GM21723 (cell line): Measurements from ENCODE around the gene SMIM35.
"Not testable (repeated sequence)": the region's sequence is repeated elsewhere in the genome, so short reads cannot be mapped to it uniquely, and the experiment has no call there.

Experiments
- ATAC-seq: cut with Tn5 transposase; IDR thresholded peaks from one replicate; pipeline ENCODE4 v1.9.1; 2021; ENCODE audit warnings: mild to moderate bottlenecking, moderate library complexity; ENCODE audit not compliant: unreplicated experiment

SMIM35 gene

GRCh38 chr11:118082880-118083552 lies 3.7 kb downstream of the SMIM35 start:
- ATAC-seq: no peak

DNA sequence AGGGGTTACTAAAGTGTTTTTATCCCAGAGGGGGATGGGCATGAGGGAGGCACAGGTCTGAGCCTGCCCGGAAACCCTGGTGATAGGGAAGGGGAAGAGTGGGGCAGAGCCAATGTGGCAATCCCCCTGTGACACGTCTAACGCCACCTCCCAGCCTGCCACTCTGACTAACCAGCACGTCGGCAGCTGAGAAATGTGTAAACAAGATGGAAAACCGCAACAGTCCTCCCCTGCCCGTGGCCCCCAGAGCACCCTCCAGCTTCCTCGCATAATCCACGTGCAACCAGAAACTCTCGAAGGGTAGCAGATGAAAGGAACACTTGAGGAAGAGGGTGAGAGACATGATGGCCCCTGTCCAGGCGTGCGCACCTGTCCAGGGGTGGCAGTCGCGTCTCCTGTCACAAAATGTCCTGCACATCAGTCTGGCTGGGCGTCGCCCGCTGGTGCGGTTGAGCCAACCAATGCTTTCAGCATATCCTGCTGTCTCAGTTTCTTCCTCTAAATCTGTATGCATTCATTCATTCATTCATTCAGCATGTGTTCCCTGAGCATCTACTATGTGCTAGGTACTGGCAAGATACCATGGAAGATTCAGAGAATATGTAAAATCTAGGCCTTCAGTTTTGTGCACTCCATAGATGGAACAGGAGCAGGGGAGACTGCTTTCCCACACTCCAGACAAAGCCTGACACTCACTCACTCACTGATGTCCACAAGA lies 5.4 kb downstream of the SMIM35 start:
- no peak for ATAC-seq

DNA sequence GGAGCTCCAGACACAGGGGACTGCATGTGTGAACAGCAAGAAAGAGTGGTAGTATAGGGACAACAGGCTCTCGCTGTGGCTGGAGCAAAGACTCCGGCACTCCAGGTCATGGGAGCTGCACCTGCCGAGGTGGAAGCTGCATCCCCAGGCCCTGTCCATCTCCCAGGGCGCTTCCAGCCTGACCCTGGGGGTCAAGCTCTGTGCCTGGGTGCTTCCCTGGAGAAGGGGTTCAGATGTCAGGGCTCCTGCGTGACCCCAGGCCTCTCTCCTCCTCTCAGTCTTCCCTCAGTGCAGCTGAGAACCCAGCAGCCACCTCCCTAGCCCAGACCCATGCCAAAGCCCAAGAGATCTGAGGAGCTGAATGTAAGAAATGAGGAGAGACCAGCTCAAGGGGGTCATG lies 6.5 kb downstream of the SMIM35 start:
- ATAC-seq: no peak

DNA sequence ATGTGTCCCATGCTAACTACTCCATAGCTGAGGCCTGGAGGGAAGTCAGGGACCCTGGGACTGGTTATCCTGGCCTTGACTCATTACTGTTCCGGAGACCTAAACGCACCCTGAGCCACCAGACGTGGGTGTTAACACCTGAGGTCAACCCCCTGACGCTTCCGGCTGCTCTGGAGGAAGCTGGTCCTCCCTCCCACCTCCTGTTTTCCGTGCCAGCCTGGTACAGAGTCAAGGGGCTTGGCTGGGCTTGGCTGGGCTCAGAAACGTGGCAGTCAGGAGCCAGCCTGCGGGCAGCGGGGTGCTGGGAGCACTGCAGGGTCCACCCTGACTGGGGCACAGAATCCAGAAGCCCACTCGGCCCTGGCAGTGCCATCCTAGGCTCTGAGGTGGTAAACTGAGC lies 7.3 kb downstream of the SMIM35 start:
- ATAC-seq: no peak

GRCh38 chr11:118078911-118079411 lies 7.8 kb downstream of the SMIM35 start:
- no peak for ATAC-seq

DNA sequence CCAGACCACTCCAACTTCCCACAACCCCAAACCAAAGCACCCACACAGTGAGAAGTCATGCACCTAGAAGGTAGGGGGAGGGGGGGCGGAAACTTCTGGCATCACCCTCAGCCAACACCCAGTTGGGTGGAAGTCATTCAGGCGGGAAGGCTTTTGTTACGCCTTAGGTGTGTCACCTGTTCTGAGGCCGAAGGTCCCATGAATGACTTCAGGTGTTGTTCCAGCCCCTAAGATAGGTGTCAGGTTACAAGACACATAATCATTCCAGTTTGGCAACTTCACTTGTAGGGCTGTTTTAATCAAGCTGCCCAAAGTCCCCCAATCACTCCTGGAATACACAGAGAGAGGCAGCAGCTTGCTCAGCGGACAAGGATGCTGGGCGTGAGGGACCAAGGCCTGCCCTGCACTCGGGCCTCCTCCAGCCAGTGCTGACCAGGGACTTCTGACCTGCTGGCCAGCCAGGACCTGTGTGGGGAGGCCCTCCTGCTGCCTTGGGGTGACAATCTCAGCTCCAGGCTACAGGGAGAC lies 9.9 kb downstream of the SMIM35 start, which contains the start of gene TMPRSS4:
TMPRSS4 (plus strand) TSS at position 325 of the 528 bp plus-strand sequence. CDS start 225 bp downstream, outside the sequence.
- ATAC-seq: no peak

GRCh38 chr11:118074785-118075184 lies 12.0 kb downstream of the SMIM35 start:
- no peak for ATAC-seq

DNA sequence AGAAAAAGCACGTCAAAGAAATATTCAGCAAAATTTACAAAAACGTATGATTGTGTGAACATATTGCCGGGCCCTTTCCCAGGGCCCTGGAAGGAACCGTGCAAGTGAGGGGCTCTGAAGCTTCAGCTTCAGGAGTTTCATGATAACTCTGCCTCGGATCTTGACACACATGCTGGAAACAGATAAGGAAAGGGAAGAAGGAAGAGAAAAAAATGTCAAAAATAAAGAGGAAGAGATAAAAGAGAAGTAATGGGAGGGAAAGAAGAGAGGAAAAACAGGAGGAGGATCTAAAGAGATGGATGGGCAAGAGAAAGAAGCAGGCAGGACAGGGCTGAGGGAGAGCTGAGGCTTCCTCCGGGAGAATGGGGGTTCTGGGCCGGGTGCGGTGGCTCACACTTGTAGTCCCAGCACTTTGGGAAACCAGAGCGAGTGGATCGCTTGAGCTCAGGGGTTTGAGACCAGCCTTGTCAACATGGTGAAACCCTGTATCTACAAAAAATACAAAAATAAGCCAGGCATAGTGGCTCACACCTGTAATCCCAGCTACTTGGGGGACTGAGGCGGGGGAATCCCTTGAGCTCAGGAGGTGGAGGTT lies 12.6 kb downstream of the SMIM35 start:
- no peak for ATAC-seq

- no peak for ATAC-seq
These were observed 13.2 kb downstream of the SMIM35 start for GRCh38 chr11:118073554-118073953.

- ATAC-seq: no peak
These were observed 15.2 kb downstream of the SMIM35 start for GRCh38 chr11:118071416-118072030.

DNA sequence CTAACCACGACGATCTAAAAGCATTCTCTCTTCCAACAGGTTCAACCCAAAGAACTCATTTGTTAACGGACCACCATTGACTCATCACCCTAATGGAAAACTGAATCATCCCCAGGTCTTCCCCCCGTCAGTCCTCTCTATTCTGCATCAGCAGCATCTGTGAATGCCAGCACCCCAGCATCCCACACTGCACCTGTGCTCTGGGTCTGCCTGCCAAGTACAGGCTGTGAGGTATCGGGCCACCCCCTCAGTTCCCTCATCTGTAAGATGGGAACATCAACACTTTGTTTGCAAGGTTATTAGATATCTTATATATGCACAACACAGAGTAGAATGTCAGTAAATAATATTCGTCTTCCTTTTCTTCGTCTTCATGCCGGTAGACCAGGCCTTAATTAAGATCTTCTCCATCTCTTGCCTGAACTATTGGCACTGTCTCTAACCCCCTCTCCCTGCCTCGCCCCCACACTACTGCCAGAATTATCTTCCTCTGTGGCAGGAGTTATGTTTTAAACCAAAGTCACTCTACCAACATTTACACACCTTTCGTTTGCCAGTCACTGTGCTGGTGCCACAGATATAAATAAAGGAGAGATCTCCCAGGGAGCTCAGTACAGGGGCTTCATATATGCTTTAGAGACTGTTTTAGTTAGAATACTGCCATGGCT lies 17.7 kb downstream of the SMIM35 start:
- no peak for ATAC-seq

GRCh38 chr11:118068206-118068944 lies 18.4 kb downstream of the SMIM35 start:
- no peak for ATAC-seq

DNA sequence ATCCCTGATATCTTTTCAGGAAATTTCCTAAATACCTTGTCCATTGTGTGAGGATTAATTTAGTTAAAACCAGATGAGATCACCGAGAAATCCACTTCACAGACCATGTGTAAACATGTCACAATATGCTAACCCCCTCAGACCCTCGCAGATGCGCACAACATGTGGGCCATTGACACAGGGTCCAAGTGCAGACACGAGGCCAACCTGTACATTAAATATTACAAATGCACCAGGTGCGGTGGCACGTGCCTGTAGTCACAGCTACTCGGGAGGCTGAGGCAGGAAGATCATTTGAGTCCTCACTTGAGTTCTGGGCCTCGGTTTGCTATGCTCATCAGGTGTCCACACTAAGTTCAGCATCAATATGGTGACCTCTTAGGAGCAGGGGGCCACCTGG lies 19.8 kb downstream of the SMIM35 start:
- ATAC-seq: no peak

GRCh38 chr11:118065384-118065783 lies 21.4 kb downstream of the SMIM35 start:
- no peak for ATAC-seq

- ATAC-seq: no peak
These were observed 21.8 kb downstream of the SMIM35 start for GRCh38 chr11:118064956-118065355.

GRCh38 chr11:118062631-118063030 lies 24.1 kb downstream of the SMIM35 start:
- ATAC-seq: not testable (repeated sequence)

DNA sequence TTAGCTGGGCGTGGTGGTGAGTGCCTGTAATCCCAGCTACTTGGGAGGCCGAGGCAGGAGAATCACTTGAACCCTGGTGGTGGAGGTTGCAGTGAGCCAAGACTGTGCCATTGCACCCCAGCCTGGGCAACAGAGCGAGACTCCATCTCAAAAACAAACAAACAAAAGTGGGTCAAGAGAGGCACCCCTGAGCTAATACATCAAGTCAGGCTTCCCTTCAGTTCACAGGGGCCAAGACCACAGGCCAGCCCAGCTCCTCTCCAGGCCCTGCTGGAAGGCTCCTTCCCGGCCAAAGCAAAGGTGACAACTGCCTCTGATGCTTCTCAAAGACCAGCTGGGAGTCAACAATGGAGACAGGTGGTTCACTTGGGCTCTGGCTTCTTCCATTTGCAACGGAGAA lies 24.6 kb downstream of the SMIM35 start:
- not testable (repeated sequence) for ATAC-seq

DNA sequence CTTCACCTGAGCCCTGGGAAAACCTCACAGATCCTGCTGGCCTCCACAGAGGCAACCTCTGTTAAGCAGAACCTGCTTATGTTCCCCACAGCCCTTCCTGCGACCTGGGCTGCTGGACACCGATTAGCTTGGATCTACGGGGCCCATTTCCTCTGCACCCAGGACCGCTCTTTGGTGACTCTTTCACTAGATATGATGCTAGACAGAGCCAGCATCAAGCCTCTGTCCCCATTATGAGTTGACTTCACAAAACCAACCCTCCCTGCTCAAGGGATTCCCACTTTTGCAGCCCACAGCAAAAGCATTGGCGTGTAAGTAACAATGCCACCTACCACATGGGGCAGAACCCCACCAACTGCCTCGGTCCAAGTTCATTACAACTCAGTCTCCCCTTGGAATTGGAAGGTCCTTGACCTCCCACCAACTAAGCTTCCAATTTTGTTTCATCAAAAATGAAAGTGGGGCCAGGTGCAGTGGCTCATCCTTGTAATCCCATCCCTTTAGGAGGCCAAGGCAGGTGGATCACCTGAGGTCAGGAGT lies 25.1 kb downstream of the SMIM35 start:
- no peak for ATAC-seq

- no peak for ATAC-seq
These were observed 25.9 kb downstream of the SMIM35 start for GRCh38 chr11:118060869-118061268.
